Fibroblast of lung (primary cell): ENCODE measurements around the gene PRPF6. TPM values are rescaled to one million over a fixed set of nuclear protein-coding genes. Genes with fewer than 3 reads are reported as not detected.

Experiments
- DNase-seq, 2 donors: peaks; one replicate each; pipeline versions ENCODE4 v3.0.0 to v3.0.0-alpha.2; 2010; ENCODE audit warnings: low read depth in 2 of 2
- H2AFZ ChIP-seq: 2 replicates; pipeline ENCODE4 v1.5.1; 2012; ENCODE audit warnings: low read length, control low read depth, inconsistent platforms
- H3K27ac ChIP-seq: 2 replicates; pipeline ENCODE4 v1.5.1; 2011; ENCODE audit warnings: low read length, control low read depth; ENCODE audit not compliant: insufficient read depth
- H3K27me3 ChIP-seq: 2 replicates; pipeline ENCODE4 v1.5.1; 2011; ENCODE audit warnings: mild to moderate bottlenecking, low read length; ENCODE audit not compliant: control insufficient read depth, insufficient read depth
- H3K36me3 ChIP-seq: 2 replicates; pipeline ENCODE4 v1.5.1; 2011; ENCODE audit warnings: low read length; ENCODE audit not compliant: control insufficient read depth, insufficient read depth
- H3K4me1 ChIP-seq: 2 replicates; pipeline ENCODE4 v1.5.1; 2011; ENCODE audit warnings: low read length; ENCODE audit not compliant: control insufficient read depth, insufficient read depth; ENCODE audit errors: extremely low read depth
- H3K4me2 ChIP-seq: 2 replicates; pipeline ENCODE4 v1.5.1; 2011; ENCODE audit warnings: low read length, control low read depth; ENCODE audit not compliant: insufficient read depth; ENCODE audit errors: extremely low read depth
- H3K4me3 ChIP-seq, 4 experiments: fragments of 200-600 bp in 1 of 4; sonication (generic) in 1 of 4; replicated peaks in 1 of 4; 2 replicates each; pipeline ENCODE4 v1.5.1; 2011 to 2016; ENCODE audit warnings: low read length in 4 of 4, low read depth in 3 of 4, mild to moderate bottlenecking in 3 of 4, control low read depth in 2 of 4, inconsistent platforms in 1 of 4, mixed read lengths in 1 of 4; ENCODE audit not compliant: insufficient read depth in 1 of 4; ENCODE audit errors: control extremely low read depth in 1 of 4
- H3K79me2 ChIP-seq: 2 replicates; pipeline ENCODE4 v1.5.1; 2012; ENCODE audit warnings: mild to moderate bottlenecking, low read length, inconsistent platforms; ENCODE audit not compliant: control insufficient read depth, insufficient read depth
- H3K9ac ChIP-seq: 2 replicates; pipeline ENCODE4 v1.5.1; 2011; ENCODE audit warnings: mild to moderate bottlenecking, low read length, control low read depth; ENCODE audit not compliant: insufficient read depth
- H3K9me3 ChIP-seq: 2 replicates; pipeline ENCODE4 v1.5.1; 2012; ENCODE audit warnings: low read depth, low read length; ENCODE audit not compliant: control insufficient read depth, insufficient read depth
- H4K20me1 ChIP-seq: 2 replicates; pipeline ENCODE4 v1.5.1; 2011; ENCODE audit warnings: low read length; ENCODE audit not compliant: control insufficient read depth, insufficient read depth; ENCODE audit errors: extremely low read depth
- CTCF ChIP-seq, 2 donors: IDR thresholded peaks in 1 of 2; conservative IDR thresholded peaks in 1 of 2; 1 replicate in 1 of 2; 2 replicates in 1 of 2; pipeline ENCODE4 v1.5.1; 2011 to 2012; ENCODE audit warnings: low read length in 2 of 2, control low read depth in 1 of 2, inconsistent platforms in 1 of 2, low read depth in 1 of 2, mild to moderate bottlenecking in 1 of 2
- EZH2 ChIP-seq: IDR thresholded peaks from 2 replicates; pipeline ENCODE4 v1.5.1; 2012; ENCODE audit warnings: low read length, control low read depth, mild to moderate bottlenecking; ENCODE audit errors: missing control alignments
- polyA plus RNA-seq, 2 donors: library from polyadenylated mRNA; depleted of rRNA in 1 of 2; stranded (reverse) in 1 of 2; unstranded in 1 of 2; fragments of >200 nt; gene quantifications; 2 replicates each; pipeline ENCODE4 v1.2.1, GENCODE V29; 2011 to 2012; ENCODE audit warnings: missing spikeins in 1 of 2
- total RNA-seq: library from RNA; depleted of rRNA; stranded (reverse); fragments of >200 nt; gene quantifications from 2 replicates; pipeline ENCODE4 v1.2.1, GENCODE V29; 2014

Gene PRPF6
- total and polyA plus RNA-seq, 2 donors (not counting 1 experiment from before 2014, with no cell fraction given): 28.2 to 52.0 TPM

- no peak for TF ChIP-seq EZH2
- TF ChIP-seq CTCF (conservative IDR thresholded peaks at IDR 0.05 in 1 of 2, IDR thresholded peaks at IDR 0.05 in 1 of 2; ENCODE audit: low read depth in 1 of 2, low read length in 2 of 2): no peak
- Histone ChIP-seq H3K4me2 (no peak overlapping the region), H2AFZ (no peak overlapping the region), H3K4me1 (peaks cover 10% of the 10 kb centered on the region), H3K4me3 (no peak overlapping the region), H3K27ac (no peak overlapping the region), H3K9me3 (no peaks in the 10 kb centered on the region), H4K20me1 (no peaks in the 10 kb centered on the region), H3K9ac (no peak overlapping the region), H3K79me2 (no peaks in the 10 kb centered on the region), H3K27me3 (peaks cover 24% of the 10 kb centered on the region), H3K36me3 (no peaks in the 10 kb centered on the region)
- DNase-seq: no peak
Measured at GRCh38 chr20:64082126-64082731, 101.3 kb downstream of the PRPF6 start.

Other genes with a start within 250 kb of the PRPF6 start
- gene LIME1, start 244.5 kb upstream of the PRPF6 start, total RNA-seq: 1.5 and 3.5 TPM in 2 replicates
- 0.68 and 0.90 TPM in 2 replicates for gene LIME1, start 244.5 kb upstream of the PRPF6 start, polyA plus RNA-seq
- gene SLC2A4RG, start 241.4 kb upstream of the PRPF6 start, total RNA-seq: 18.2 and 30.6 TPM in 2 replicates
- 17.5 and 27.1 TPM in 2 replicates for gene SLC2A4RG, start 241.4 kb upstream of the PRPF6 start, polyA plus RNA-seq
- 2.8 and 4.5 TPM in 2 replicates for gene ZBTB46, start 149.9 kb upstream of the PRPF6 start, total RNA-seq
- gene ZBTB46, start 149.9 kb upstream of the PRPF6 start, polyA plus RNA-seq: 0.53 and 0.96 TPM in 2 replicates
- not detected in 2 replicates for gene ABHD16B, start 119.6 kb upstream of the PRPF6 start, total RNA-seq
- not detected in 2 replicates for gene ABHD16B, start 119.6 kb upstream of the PRPF6 start, polyA plus RNA-seq
- gene TPD52L2, start 115.9 kb upstream of the PRPF6 start, total RNA-seq: 84.2 and 123 TPM in 2 replicates
- gene TPD52L2, start 115.9 kb upstream of the PRPF6 start, polyA plus RNA-seq: 212 and 227 TPM in 2 replicates
- gene DNAJC5, start 86.0 kb upstream of the PRPF6 start, total RNA-seq: 35.7 and 48.9 TPM in 2 replicates
- gene DNAJC5, start 86.0 kb upstream of the PRPF6 start, polyA plus RNA-seq: 29.2 and 29.6 TPM in 2 replicates
- gene UCKL1, start 24.7 kb upstream of the PRPF6 start, total RNA-seq: 20.8 and 27.9 TPM in 2 replicates
- gene UCKL1, start 24.7 kb upstream of the PRPF6 start, polyA plus RNA-seq: 16.4 and 16.7 TPM in 2 replicates
- gene ZNF512B, start 11.2 kb upstream of the PRPF6 start, total RNA-seq: 6.4 and 8.4 TPM in 2 replicates
- 3.5 and 3.7 TPM in 2 replicates for gene ZNF512B, start 11.2 kb upstream of the PRPF6 start, polyA plus RNA-seq
- 0.77 and 0.99 TPM in 2 replicates for gene SAMD10, start 1.5 kb upstream of the PRPF6 start, total RNA-seq
- gene SAMD10, start 1.5 kb upstream of the PRPF6 start, polyA plus RNA-seq: 0.37 and 0.86 TPM in 2 replicates
- 0.26 and 0.66 TPM in 2 replicates for gene C20orf204, start 55.0 kb downstream of the PRPF6 start, total RNA-seq
- 0.02 TPM in 2 replicates for gene C20orf204, start 55.0 kb downstream of the PRPF6 start, polyA plus RNA-seq
- not detected in 2 replicates for gene SOX18, start 68.5 kb downstream of the PRPF6 start, total RNA-seq
- gene SOX18, start 68.5 kb downstream of the PRPF6 start, polyA plus RNA-seq: not detected in 2 replicates
- gene TCEA2, start 82.1 kb downstream of the PRPF6 start, total RNA-seq: 23.9 and 25.2 TPM in 2 replicates
- 12.7 and 17.1 TPM in 2 replicates for gene TCEA2, start 82.1 kb downstream of the PRPF6 start, polyA plus RNA-seq
- 9.1 and 11.6 TPM in 2 replicates for gene RGS19, start 98.4 kb downstream of the PRPF6 start, total RNA-seq
- gene RGS19, start 98.4 kb downstream of the PRPF6 start, polyA plus RNA-seq: 5.5 and 5.8 TPM in 2 replicates
- gene OPRL1, start 99.0 kb downstream of the PRPF6 start, total RNA-seq: 2.6 and 4.1 TPM in 2 replicates
- 0.17 and 0.49 TPM in 2 replicates for gene OPRL1, start 99.0 kb downstream of the PRPF6 start, polyA plus RNA-seq
- gene LKAAEAR1, start 103.3 kb downstream of the PRPF6 start, total RNA-seq: not detected in 2 replicates
- not detected in 2 replicates for gene LKAAEAR1, start 103.3 kb downstream of the PRPF6 start, polyA plus RNA-seq
- gene NPBWR2, start 126.4 kb downstream of the PRPF6 start, total RNA-seq: not detected in 2 replicates
- not detected in 2 replicates for gene NPBWR2, start 126.4 kb downstream of the PRPF6 start, polyA plus RNA-seq
- gene MYT1, start 183.3 kb downstream of the PRPF6 start, total RNA-seq: not detected in 2 replicates
- gene MYT1, start 183.3 kb downstream of the PRPF6 start, polyA plus RNA-seq: not detected in 2 replicates